Hematopoietic multipotent progenitor cell treated with erythropoietin and hydrocortisone succinate and interleukin-3 and kit ligand, for 8 days (in vitro differentiated cells): ENCODE results near the gene HMX3.
A peak's percentile ranks its signal among the peaks of the same experiment; 100 is the strongest.

Source experiments
- DNase-seq: peaks from one replicate; pipeline ENCODE4 v3.0.0-alpha.2; 2015

HMX3 gene

GRCh38 chr10:123135415-123136141 is at the start of gene HMX3:
Gene HMX3, plus strand, starts transcription at chr10:123135970. Its CDS starts 81 bp downstream, at chr10:123136051.
- no peak for DNase-seq

- no peak for DNase-seq
Measured at GRCh38 chr10:123086281-123086680, 49.5 kb upstream of the HMX3 start.

GRCh38 chr10:123087348-123087747 is 48.4 kb upstream of the HMX3 start:
- no peak for DNase-seq

GRCh38 chr10:123087786-123088185 is 48.0 kb upstream of the HMX3 start:
- DNase-seq: no peak

- no peak for DNase-seq
Measured at GRCh38 chr10:123092635-123093414, 42.9 kb upstream of the HMX3 start.

GRCh38 chr10:123093489-123093888 is 42.3 kb upstream of the HMX3 start:
- DNase-seq: no peak

- DNase-seq: no peak
Measured at GRCh38 chr10:123096452-123096851, 39.3 kb upstream of the HMX3 start.

GRCh38 chr10:123097039-123097438 is 38.7 kb upstream of the HMX3 start:
- no peak for DNase-seq

GRCh38 chr10:123100030-123100762 is 35.6 kb upstream of the HMX3 start:
- no peak for DNase-seq

GRCh38 chr10:123101872-123102271 is 33.9 kb upstream of the HMX3 start:
- no peak for DNase-seq

- no peak for DNase-seq
Measured at GRCh38 chr10:123102673-123103072, 33.1 kb upstream of the HMX3 start.

GRCh38 chr10:123103944-123104343 is 31.8 kb upstream of the HMX3 start:
- no peak for DNase-seq

GRCh38 chr10:123109466-123109865 is 26.3 kb upstream of the HMX3 start:
- no peak for DNase-seq

- no peak for DNase-seq
Measured at GRCh38 chr10:123117644-123118417, 17.9 kb upstream of the HMX3 start.

- DNase-seq: no peak
Measured at GRCh38 chr10:123119081-123119480, 16.7 kb upstream of the HMX3 start.

GRCh38 chr10:123126246-123126645 is 9.5 kb upstream of the HMX3 start:
- DNase-seq: no peak

- no peak for DNase-seq
Measured at GRCh38 chr10:123129618-123130271, 6.0 kb upstream of the HMX3 start.

GRCh38 chr10:123132576-123133477 is 2.9 kb upstream of the HMX3 start:
- peak; percentile 84 for DNase-seq

- DNase-seq: no peak
Measured at GRCh38 chr10:123133541-123134342, 2.0 kb upstream of the HMX3 start.

- DNase-seq: no peak
Measured at GRCh38 chr10:123134343-123134914, 1.3 kb upstream of the HMX3 start.
